ENCODE measurements around the gene MS4A6A.
"Not testable (repeated sequence)": the region's sequence is repeated elsewhere in the genome, so short reads cannot be mapped to it uniquely, and the experiment has no call there.

The MS4A6A gene

GRCh38 chr11:60161107-60161506 is 21.8 kb downstream of the MS4A6A start:
- Mint-ChIP-seq H3K4me3 (no peak overlapping the region), H3K36me3 (no peaks in the 10 kb centered on the region), H3K4me1 (no peaks in the 10 kb centered on the region), H3K27me3 (peaks cover 7% of the 10 kb centered on the region), H3K27ac (no peak overlapping the region), H3K9me3 (peaks cover 3% of the 10 kb centered on the region)

GRCh38 chr11:60159868-60160267 is 23.0 kb downstream of the MS4A6A start:
- Mint-ChIP-seq H3K9me3 (peaks cover 5% of the 10 kb centered on the region), H3K4me3 (no peak overlapping the region), H3K27me3 (peaks cover 7% of the 10 kb centered on the region), H3K36me3 (no peaks in the 10 kb centered on the region), H3K4me1 (no peaks in the 10 kb centered on the region), H3K27ac (no peak overlapping the region)

- Mint-ChIP-seq H3K4me1 (no peaks in the 10 kb centered on the region), H3K4me3 (no peak overlapping the region), H3K36me3 (no peaks in the 10 kb centered on the region), H3K27me3 (peaks cover 5% of the 10 kb centered on the region), H3K27ac (no peak overlapping the region), H3K9me3 (peaks cover 5% of the 10 kb centered on the region)
These were observed 23.6 kb downstream of the MS4A6A start for GRCh38 chr11:60159284-60159683.

GRCh38 chr11:60158636-60159035 is 24.2 kb downstream of the MS4A6A start:
- no peaks in the 10 kb centered on the region for H3K36me3 Mint-ChIP-seq
- H3K27ac Mint-ChIP-seq, result no peak overlapping the region
- H3K27me3 Mint-ChIP-seq, result peaks cover 5% of the 10 kb centered on the region
- H3K9me3 Mint-ChIP-seq, result peaks cover 5% of the 10 kb centered on the region
- no peak overlapping the region for H3K4me3 Mint-ChIP-seq
- H3K4me1 Mint-ChIP-seq, result no peaks in the 10 kb centered on the region

- Mint-ChIP-seq H3K9me3 (peaks cover 9% of the 10 kb centered on the region), H3K4me3 (no peak overlapping the region), H3K4me1 (no peaks in the 10 kb centered on the region), H3K27ac (no peak overlapping the region), H3K27me3 (peaks cover 7% of the 10 kb centered on the region), H3K36me3 (no peaks in the 10 kb centered on the region)
These were observed 27.0 kb downstream of the MS4A6A start for GRCh38 chr11:60155931-60156330.

GRCh38 chr11:60152727-60153126 is 30.2 kb downstream of the MS4A6A start:
- not testable (repeated sequence) for H3K27ac Mint-ChIP-seq, H3K27me3 Mint-ChIP-seq

GRCh38 chr11:60150279-60150678 is 32.6 kb downstream of the MS4A6A start:
- peaks cover 5% of the 10 kb centered on the region for H3K27me3 Mint-ChIP-seq
- no peak overlapping the region for H3K27ac Mint-ChIP-seq
- H3K36me3 Mint-ChIP-seq, result no peaks in the 10 kb centered on the region
- H3K4me3 Mint-ChIP-seq, result no peak overlapping the region
- peaks cover 5% of the 10 kb centered on the region for H3K9me3 Mint-ChIP-seq
- no peaks in the 10 kb centered on the region for H3K4me1 Mint-ChIP-seq

More at GRCh38 chr11:60152727-60153126, 30.2 kb downstream of the MS4A6A start:
- H3K36me3 Mint-ChIP-seq, H3K4me1 Mint-ChIP-seq, H3K4me3 Mint-ChIP-seq, H3K9me3 Mint-ChIP-seq: not testable (repeated sequence)

- Mint-ChIP-seq H3K36me3 (no peaks in the 10 kb centered on the region), H3K4me3 (no peak overlapping the region), H3K4me1 (no peaks in the 10 kb centered on the region), H3K27ac (no peak overlapping the region), H3K9me3 (no peaks in the 10 kb centered on the region), H3K27me3 (peaks cover 1% of the 10 kb centered on the region)
These were observed 37.2 kb downstream of the MS4A6A start for GRCh38 chr11:60145677-60146076.

GRCh38 chr11:60143768-60144167 is 39.1 kb downstream of the MS4A6A start:
- Mint-ChIP-seq H3K4me1 (no peaks in the 10 kb centered on the region), H3K4me3 (no peak overlapping the region), H3K27ac (no peak overlapping the region), H3K36me3 (no peaks in the 10 kb centered on the region), H3K9me3 (no peaks in the 10 kb centered on the region), H3K27me3 (peaks cover 1% of the 10 kb centered on the region)

- Mint-ChIP-seq H3K4me1 (no peaks in the 10 kb centered on the region), H3K36me3 (no peaks in the 10 kb centered on the region), H3K4me3 (no peak overlapping the region), H3K27ac (no peak overlapping the region), H3K9me3 (peaks cover 12% of the 10 kb centered on the region), H3K27me3 (peaks cover 11% of the 10 kb centered on the region)
These were observed 49.0 kb downstream of the MS4A6A start for GRCh38 chr11:60133917-60134316.

- Mint-ChIP-seq H3K4me1 (no peaks in the 10 kb centered on the region), H3K4me3 (no peak overlapping the region), H3K9me3 (peaks cover 12% of the 10 kb centered on the region), H3K27me3 (peaks cover 7% of the 10 kb centered on the region), H3K27ac (no peak overlapping the region), H3K36me3 (no peaks in the 10 kb centered on the region)
These were observed 51.0 kb downstream of the MS4A6A start for GRCh38 chr11:60131912-60132311.

- no peak overlapping the region for H3K4me3 Mint-ChIP-seq
- H3K27me3 Mint-ChIP-seq, result peaks cover 4% of the 10 kb centered on the region
- peaks cover 12% of the 10 kb centered on the region for H3K9me3 Mint-ChIP-seq
- no peaks in the 10 kb centered on the region for H3K36me3 Mint-ChIP-seq
- no peaks in the 10 kb centered on the region for H3K4me1 Mint-ChIP-seq
- no peak overlapping the region for H3K27ac Mint-ChIP-seq
These were observed 52.4 kb downstream of the MS4A6A start for GRCh38 chr11:60130496-60130895.

- Mint-ChIP-seq H3K27me3 (peaks cover 2% of the 10 kb centered on the region), H3K9me3 (peaks cover 11% of the 10 kb centered on the region), H3K36me3 (no peaks in the 10 kb centered on the region), H3K4me1 (no peaks in the 10 kb centered on the region), H3K27ac (no peak overlapping the region), H3K4me3 (no peak overlapping the region)
These were observed 53.0 kb downstream of the MS4A6A start for GRCh38 chr11:60129853-60130252.

GRCh38 chr11:60128866-60129265 is 54.0 kb downstream of the MS4A6A start:
- H3K27me3 Mint-ChIP-seq, H3K36me3 Mint-ChIP-seq, H3K9me3 Mint-ChIP-seq, H3K4me1 Mint-ChIP-seq, H3K4me3 Mint-ChIP-seq, H3K27ac Mint-ChIP-seq: not testable (repeated sequence)

- Mint-ChIP-seq H3K36me3 (no peaks in the 10 kb centered on the region), H3K4me3 (no peak overlapping the region), H3K4me1 (no peaks in the 10 kb centered on the region), H3K9me3 (peaks cover 2% of the 10 kb centered on the region), H3K27ac (no peak overlapping the region), H3K27me3 (peaks cover 3% of the 10 kb centered on the region)
These were observed 54.5 kb downstream of the MS4A6A start for GRCh38 chr11:60128376-60128775.

- Mint-ChIP-seq H3K36me3 (no peaks in the 10 kb centered on the region), H3K9me3 (no peaks in the 10 kb centered on the region), H3K4me1 (no peaks in the 10 kb centered on the region), H3K27me3 (peaks cover 6% of the 10 kb centered on the region), H3K4me3 (no peak overlapping the region), H3K27ac (no peak overlapping the region)
These were observed 55.5 kb downstream of the MS4A6A start for GRCh38 chr11:60127311-60127811.

- Mint-ChIP-seq H3K27ac (no peak overlapping the region), H3K4me1 (no peaks in the 10 kb centered on the region), H3K36me3 (no peaks in the 10 kb centered on the region), H3K27me3 (peaks cover 8% of the 10 kb centered on the region), H3K9me3 (no peaks in the 10 kb centered on the region), H3K4me3 (no peak overlapping the region)
These were observed 56.8 kb downstream of the MS4A6A start for GRCh38 chr11:60125956-60126585.

Data from activated naive CD4-positive, alpha-beta T cell treated with anti-CD3 and anti-CD28 coated beads, Interleukin-2, amount 50 U/mL, for 24 hours (primary cell).